ENCODE data around the gene PDCD4. TPM values are rescaled to one million over a fixed set of nuclear protein-coding genes. Genes with fewer than 3 reads are reported as not detected.

The PDCD4 gene
- polyA plus RNA-seq, 1 of the 3 experiments (the other 2 are of a cell fraction): 23.3 TPM

DNA sequence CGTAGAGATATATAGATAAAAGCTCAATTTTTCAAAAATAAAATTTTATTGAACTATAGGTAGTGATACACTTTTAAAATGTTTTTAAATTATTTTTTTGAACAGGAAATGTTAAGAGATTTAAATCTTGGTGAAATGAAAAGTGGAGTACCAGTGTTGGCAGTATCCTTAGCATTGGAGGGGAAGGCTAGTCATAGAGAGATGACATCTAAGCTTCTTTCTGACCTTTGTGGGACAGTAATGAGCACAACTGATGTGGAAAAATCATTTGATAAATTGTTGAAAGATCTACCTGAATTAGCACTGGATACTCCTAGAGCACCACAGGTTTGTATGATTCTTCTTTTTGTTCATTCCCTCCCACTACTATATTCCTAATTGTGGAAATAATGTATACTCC, 15.8 kb downstream of the PDCD4 start (continued):
- TF ChIP-seq, protein P1, sequence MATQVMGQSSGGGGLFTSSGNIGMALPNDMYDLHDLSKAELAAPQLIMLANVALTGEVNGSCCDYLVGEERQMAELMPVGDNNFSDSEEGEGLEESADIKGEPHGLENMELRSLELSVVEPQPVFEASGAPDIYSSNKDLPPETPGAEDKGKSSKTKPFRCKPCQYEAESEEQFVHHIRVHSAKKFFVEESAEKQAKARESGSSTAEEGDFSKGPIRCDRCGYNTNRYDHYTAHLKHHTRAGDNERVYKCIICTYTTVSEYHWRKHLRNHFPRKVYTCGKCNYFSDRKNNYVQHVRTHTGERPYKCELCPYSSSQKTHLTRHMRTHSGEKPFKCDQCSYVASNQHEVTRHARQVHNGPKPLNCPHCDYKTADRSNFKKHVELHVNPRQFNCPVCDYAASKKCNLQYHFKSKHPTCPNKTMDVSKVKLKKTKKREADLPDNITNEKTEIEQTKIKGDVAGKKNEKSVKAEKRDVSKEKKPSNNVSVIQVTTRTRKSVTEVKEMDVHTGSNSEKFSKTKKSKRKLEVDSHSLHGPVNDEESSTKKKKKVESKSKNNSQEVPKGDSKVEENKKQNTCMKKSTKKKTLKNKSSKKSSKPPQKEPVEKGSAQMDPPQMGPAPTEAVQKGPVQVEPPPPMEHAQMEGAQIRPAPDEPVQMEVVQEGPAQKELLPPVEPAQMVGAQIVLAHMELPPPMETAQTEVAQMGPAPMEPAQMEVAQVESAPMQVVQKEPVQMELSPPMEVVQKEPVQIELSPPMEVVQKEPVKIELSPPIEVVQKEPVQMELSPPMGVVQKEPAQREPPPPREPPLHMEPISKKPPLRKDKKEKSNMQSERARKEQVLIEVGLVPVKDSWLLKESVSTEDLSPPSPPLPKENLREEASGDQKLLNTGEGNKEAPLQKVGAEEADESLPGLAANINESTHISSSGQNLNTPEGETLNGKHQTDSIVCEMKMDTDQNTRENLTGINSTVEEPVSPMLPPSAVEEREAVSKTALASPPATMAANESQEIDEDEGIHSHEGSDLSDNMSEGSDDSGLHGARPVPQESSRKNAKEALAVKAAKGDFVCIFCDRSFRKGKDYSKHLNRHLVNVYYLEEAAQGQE (IDR thresholded peaks at IDR 0.05; ENCODE audit: low read depth, low read length): no peak
- TF ChIP-seq EZH2phosphoT487 (IDR thresholded peaks at IDR 0.05; ENCODE audit: borderline replicate concordance, low read depth) (no peak), CHD2 (IDR thresholded peaks at IDR 0.05; ENCODE audit: low read length, partially characterized antibody) (no peak), NFIC (IDR thresholded peaks at IDR 0.05; ENCODE audit: borderline replicate concordance) (no peak), RCOR1 (IDR thresholded peaks at IDR 0.05; ENCODE audit: low read length) (no peak), FOSL2 (IDR thresholded peaks at IDR 0.05; ENCODE audit: borderline replicate concordance, low read depth) (no peak)

DNA sequence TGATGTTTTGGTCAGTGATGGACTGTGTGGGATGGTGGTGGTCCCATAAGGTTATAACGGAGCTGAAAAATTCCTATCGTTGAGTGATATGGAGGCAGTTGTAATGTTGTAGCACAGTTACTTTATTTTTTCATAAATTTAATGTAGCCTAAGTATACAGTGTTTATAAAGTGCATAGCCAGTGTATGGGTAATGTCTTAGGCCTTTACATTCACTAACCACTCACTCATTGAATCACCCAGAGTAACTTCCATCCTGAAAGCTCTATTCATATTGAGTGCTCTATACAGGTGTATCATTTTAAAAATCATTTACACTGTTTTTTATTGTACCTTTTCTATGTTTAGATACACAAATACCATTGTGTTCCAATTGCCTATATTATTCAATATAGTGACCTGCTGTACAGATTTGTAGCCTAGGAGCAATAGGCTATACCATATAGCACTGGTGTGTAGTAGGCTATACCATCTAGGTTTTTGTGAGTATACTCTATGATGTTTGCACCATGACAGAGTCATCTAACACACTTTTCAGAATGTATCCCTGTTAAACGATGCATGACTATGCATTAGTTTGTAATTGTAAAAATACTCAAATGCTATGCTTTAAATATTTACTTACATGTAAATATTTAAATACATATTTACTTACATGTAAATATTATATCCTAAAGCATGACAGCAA, 21.0 kb downstream of the PDCD4 start:
- CTCF ChIA-PET: interaction anchor here (0.6 to 3.1 kb wide), 22 partner anchors 8 to 346 kb away, joined by 3 to 36 read pairs (median 7); partner anchors contain the start of gene BBIP1
- Histone ChIP-seq H3F3A (replicated peaks; ENCODE audit: insufficient read depth) (peaks cover 14% of the 10 kb centered on the region), H3K9me2 (no peaks in the 10 kb centered on the region), H3K9ac (no peak overlapping the region), H3K4me2 (no peak overlapping the region), H3K4me3 (ENCODE audit: low read depth in 2 of 2, low read length in 1 of 2) (no peak overlapping the region), H3K27ac (ENCODE audit: low read depth in 2 of 2, low read length in 1 of 2) (peak overlapping the region in 1 of 2 experiments; percentile 12; a peak in 1 of 4 replicates), H3K36me3 (replicated peaks in 1 of 2; ENCODE audit: control insufficient read depth in 1 of 2, insufficient read depth in 2 of 2, low read length in 1 of 2) (peaks cover 57 to 71% of the 10 kb centered on the region in 2 experiments), H4K20me1 (ENCODE audit: insufficient read depth) (no peaks in the 10 kb centered on the region), H3K4me1 (ENCODE audit: control insufficient read depth in 1 of 2, insufficient read depth in 2 of 2, low read depth in 1 of 2, low read length in 1 of 2) (no peaks in the 10 kb centered on the region; a peak in 1 of 4 replicates), H3K27me3 (ENCODE audit: insufficient read depth) (no peaks in the 10 kb centered on the region), H3K9me3 (no peaks in the 10 kb centered on the region), H3K79me2 (ENCODE audit: insufficient read depth) (no peaks in the 10 kb centered on the region), H2AFZ (ENCODE audit: low read depth) (no peak overlapping the region)
- POLR2A ChIA-PET: no interaction called here
- TF ChIP-seq, protein P2, sequence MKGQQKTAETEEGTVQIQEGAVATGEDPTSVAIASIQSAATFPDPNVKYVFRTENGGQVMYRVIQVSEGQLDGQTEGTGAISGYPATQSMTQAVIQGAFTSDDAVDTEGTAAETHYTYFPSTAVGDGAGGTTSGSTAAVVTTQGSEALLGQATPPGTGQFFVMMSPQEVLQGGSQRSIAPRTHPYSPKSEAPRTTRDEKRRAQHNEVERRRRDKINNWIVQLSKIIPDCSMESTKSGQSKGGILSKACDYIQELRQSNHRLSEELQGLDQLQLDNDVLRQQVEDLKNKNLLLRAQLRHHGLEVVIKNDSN (IDR thresholded peaks at IDR 0.05; ENCODE audit: borderline replicate concordance, low read depth): no peak
- TF ChIP-seq TEAD4 (IDR thresholded peaks at IDR 0.05; ENCODE audit: borderline replicate concordance, insufficient read depth): no peak
- no peak for TF ChIP-seq YY1 (IDR thresholded peaks at IDR 0.05; ENCODE audit: low read depth)
- TF ChIP-seq FOSL2 (IDR thresholded peaks at IDR 0.05; ENCODE audit: borderline replicate concordance, low read depth): no peak
- TF ChIP-seq RFX5 (IDR thresholded peaks at IDR 0.05; ENCODE audit: low read length): no peak
- TF ChIP-seq POLR2AphosphoS5 (IDR thresholded peaks at IDR 0.05; ENCODE audit: low read depth, low read length): no peak
- DNase-seq: no peak
- 98% methylated on average over 3 of the region's 3 CpGs for WGBS (ENCODE audit: low lambda C conversion rate)

Data from SK-N-SH (cell line).